ENCODE measurements around the gene ZBED3. TPM values are rescaled to one million over a fixed set of nuclear protein-coding genes. Genes with fewer than 3 reads are reported as not detected.

ZBED3 gene
- total RNA-seq, 1 donor from 2014 or later = 13.4 TPM

DNA sequence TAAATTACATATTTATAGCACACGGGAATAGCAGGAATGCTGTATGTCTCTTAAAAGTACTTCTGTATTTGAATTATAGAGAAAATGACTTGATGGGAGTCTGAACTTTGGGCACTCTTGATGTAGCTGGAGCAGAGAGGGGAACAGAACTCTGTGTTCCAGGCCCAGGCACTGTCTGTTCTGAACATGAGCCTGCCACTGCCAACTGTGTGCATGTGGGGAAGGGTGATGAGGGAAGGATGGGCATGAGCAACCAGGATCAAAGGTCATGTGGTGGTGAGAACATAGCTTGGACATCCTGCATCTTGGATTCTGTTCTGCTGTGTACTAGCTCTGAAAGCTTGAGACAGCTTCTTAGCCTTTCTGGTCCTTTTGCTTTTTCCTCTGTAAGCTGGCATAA lies 16.4 kb upstream of the ZBED3 start:
- no peaks in the 10 kb centered on the region for H3K9me3 ChIP-seq
- ATAC-seq (no peak), DNase-seq (no peak)
- no peaks in the 10 kb centered on the region for H3K27me3 ChIP-seq (ENCODE audit: low read depth)
- H3K36me3 ChIP-seq = no peaks in the 10 kb centered on the region
- TF ChIP-seq CTCF (IDR thresholded peaks at IDR 0.05) = no peak
- intact Hi-C loops (cut with DNase I) = no loop called here
- no peaks in the 10 kb centered on the region for H3K4me1 ChIP-seq
- no peak overlapping the region for H3K4me3 ChIP-seq
- no peak overlapping the region for H3K27ac ChIP-seq

GRCh38 chr5:77102549-77102948 lies 15.5 kb upstream of the ZBED3 start:
- ATAC-seq (peak; percentile 59 to 75), DNase-seq (peak; percentile 49)
- intact Hi-C loops (cut with DNase I) = no loop called here
- Histone ChIP-seq H3K36me3 (no peaks in the 10 kb centered on the region), H3K27ac (no peak overlapping the region), H3K4me3 (no peak overlapping the region), H3K9me3 (no peaks in the 10 kb centered on the region), H3K27me3 (ENCODE audit: low read depth) (no peaks in the 10 kb centered on the region), H3K4me1 (no peaks in the 10 kb centered on the region)
- no peak for TF ChIP-seq CTCF (IDR thresholded peaks at IDR 0.05)

- no peak overlapping the region for H3K27ac ChIP-seq
- DNase-seq (no peak), ATAC-seq (no peak)
- H3K9me3 ChIP-seq = no peaks in the 10 kb centered on the region
- H3K4me1 ChIP-seq = no peaks in the 10 kb centered on the region
- no peaks in the 10 kb centered on the region for H3K36me3 ChIP-seq
- no peak for TF ChIP-seq CTCF (IDR thresholded peaks at IDR 0.05)
- intact Hi-C loops (cut with DNase I) = no loop called here
- H3K4me3 ChIP-seq = no peak overlapping the region
- no peaks in the 10 kb centered on the region for H3K27me3 ChIP-seq (ENCODE audit: low read depth)
Measured at GRCh38 chr5:77101298-77101697, 14.2 kb upstream of the ZBED3 start.

- H3K36me3 ChIP-seq = no peaks in the 10 kb centered on the region
- no peaks in the 10 kb centered on the region for H3K27me3 ChIP-seq (ENCODE audit: low read depth)
- TF ChIP-seq CTCF (IDR thresholded peaks at IDR 0.05) = no peak
- ATAC-seq (no peak), DNase-seq (no peak)
- H3K4me3 ChIP-seq = no peak overlapping the region
- H3K4me1 ChIP-seq = no peaks in the 10 kb centered on the region
- intact Hi-C loops (cut with DNase I) = no loop called here
- no peak overlapping the region for H3K27ac ChIP-seq
- H3K9me3 ChIP-seq = no peaks in the 10 kb centered on the region
Measured at GRCh38 chr5:77095189-77095588, 8.1 kb upstream of the ZBED3 start.

DNA sequence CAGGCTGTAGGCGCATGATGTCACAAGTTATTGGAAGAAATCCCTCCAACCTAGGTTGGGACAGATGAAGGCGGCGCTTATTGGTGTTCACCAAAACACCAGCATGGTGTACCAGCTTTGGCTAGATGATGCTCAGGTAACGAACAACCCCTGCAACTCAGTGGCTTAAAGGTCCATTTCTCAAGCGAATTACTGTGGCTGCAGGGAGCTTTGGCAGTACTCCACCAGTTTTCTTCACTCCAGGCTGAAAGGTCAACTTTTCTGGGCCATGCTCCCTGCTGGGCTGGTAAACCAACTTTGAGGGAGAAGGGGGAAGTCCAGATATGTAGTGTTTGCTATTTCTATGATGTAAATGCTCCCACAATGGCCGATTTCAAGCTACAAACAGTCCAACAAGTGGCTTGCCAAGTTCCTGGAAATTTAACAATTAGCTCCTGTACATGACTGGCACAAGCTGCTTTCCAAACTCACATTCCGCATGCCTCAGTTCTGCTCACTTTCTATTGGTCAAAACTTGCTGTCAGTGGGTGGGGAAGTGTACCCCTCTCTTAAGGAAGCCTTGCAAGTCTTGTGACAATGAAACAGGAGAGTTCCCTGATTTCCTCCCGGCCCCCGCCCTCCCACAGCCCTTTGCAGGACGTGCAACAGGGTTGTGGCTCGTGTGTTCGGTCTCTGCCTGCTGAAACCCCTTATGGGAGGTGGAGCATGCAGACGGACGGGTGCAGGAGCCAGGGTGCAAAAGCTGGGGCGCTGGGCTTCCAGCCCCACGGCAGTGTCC lies 588 bp upstream of the ZBED3 start:
- H3K27ac ChIP-seq = peak overlapping the region; percentile 94
- no peaks in the 10 kb centered on the region for H3K27me3 ChIP-seq (ENCODE audit: low read depth)
- H3K9me3 ChIP-seq = no peaks in the 10 kb centered on the region
- peak overlapping the region; percentile 85 for H3K4me3 ChIP-seq
- ATAC-seq = peak; percentile 77 to 78
- H3K4me1 ChIP-seq = peaks cover 17% of the 10 kb centered on the region
- DNase-seq = peak; percentile 78
- intact Hi-C loops (cut with DNase I) = no loop called here
- no peaks in the 10 kb centered on the region for H3K36me3 ChIP-seq
- no peak for TF ChIP-seq CTCF (IDR thresholded peaks at IDR 0.05)

Measured in lower lobe of right lung (tissue), 2 donors.